Fibroblast of skin of right biceps (primary cell): ENCODE measurements around the gene RAB6D.
A peak's percentile ranks its signal among the peaks of the same experiment; 100 is the strongest.
"Not testable (repeated sequence)": the region's sequence is repeated elsewhere in the genome, so short reads cannot be mapped to it uniquely, and the experiment has no call there.

ENCODE experiments used
- DNase-seq: peaks from one replicate; pipeline ENCODE4 v3.0.0-alpha.2; 2013

The RAB6D gene

DNA sequence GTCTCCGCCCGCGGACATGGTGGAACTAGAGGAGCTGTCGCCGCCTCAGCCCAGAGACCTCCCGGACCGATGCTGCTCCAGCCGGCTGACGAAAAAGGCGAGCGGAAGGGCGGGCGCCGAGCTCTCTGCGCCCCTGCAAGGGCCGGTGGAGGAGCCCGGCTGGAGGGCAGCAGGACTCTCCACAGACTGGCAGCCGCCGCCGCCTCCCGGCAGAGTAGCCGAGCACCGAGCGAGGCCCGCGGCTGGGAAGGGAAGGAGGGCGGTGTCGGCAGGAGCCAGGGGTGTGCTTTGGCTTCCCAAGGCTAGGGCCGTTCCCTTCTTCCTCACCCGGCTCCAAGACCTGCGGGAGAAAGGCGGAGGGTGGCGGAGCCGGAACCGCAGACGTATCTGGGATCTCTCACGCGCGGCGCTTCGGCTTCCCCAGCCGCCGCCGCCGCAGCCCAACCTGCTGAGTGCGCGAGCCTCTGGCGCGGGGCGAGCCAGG is at the start of gene RAB6D:
RAB6D (minus strand) TSS at position 466 of the 484 bp plus-strand sequence; CDS start at position 18, 448 bp downstream.
- DNase-seq, result not testable (repeated sequence)

DNA sequence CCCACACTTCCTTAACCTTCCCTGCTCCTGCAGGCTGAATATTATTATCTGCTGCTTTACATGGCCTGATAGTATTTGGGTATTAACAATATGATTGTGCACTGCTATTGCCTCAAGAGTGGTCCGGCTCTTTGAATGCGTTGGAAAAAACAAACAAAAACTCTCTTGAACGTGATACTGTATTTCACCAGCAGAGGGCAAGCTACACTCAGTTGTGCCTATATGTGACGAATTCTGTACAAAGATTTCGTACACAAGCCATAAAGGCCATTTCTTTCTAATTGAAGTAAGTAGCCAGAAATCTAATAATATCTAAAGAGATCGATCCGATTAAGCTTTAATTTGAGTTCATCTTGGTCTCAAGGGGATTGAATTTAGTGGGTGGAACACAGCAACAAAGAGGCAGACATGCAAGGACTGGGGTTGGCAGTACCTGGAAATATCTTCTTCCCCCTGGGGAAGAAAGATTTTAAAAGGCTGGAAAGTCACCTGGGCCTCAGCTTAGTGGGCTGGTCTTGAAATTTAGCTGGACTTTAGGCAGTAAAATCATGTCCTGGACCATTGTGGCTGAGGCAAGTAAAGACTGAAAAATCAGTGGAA is 49.3 kb upstream of the RAB6D start:
- DNase-seq, result peak; percentile 49

DNA sequence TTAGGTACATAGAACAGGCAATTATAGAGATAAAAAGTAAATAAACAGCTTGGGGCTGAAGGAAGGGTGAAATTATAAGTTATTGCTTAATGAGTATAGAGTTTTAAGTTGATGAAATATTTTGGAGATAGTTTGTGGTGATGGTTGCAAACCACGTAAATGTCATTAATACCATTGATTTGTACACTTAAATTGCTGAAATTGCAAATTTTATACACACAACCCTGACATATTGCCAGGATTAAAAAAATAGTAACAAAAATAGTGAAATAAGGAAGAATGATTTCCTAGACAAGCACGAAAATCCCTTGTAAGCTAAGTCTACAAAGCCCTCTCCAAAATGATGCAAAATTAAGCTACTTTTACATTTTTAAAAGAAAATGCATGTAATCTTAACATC is 46.2 kb upstream of the RAB6D start:
- no peak for DNase-seq

DNA sequence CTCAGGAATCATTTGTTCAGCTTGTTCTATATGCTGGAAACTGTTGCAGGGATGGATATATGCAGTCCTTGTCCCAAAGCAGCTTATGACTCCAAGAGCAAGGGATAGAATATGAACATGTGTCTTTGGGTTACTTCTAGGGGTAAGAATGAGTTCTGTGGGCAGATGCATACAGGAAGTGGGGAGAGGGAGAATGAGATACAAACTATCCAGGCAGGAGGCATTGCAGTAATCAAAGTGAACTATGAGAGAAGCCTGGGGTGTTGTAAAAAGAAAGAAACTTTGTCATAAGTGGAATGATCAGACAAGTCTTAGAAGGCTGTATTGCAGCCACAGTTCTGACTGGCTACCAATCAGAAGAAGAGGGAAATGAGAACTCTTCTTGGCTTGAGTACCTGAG is 44.8 kb upstream of the RAB6D start:
- DNase-seq, result no peak

DNA sequence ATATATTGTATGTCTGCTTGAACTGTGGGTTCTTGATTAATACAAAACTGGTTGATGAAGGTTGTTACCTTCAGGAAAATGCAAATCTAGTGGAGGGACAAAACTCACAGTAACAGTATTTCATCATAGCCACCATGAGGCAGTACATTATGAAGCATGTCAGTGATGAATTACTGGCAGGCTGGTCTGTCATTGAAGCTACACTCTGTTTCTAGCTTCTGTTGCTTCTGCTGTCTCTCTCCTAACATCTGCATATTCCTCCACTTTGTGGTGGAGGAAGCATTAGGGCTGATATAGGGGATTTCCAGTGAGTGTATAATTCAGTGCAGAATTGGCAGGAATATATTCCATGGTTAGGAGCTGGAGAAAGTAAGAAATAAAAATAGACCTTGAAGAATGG is 44.2 kb upstream of the RAB6D start:
- DNase-seq, result no peak

DNA sequence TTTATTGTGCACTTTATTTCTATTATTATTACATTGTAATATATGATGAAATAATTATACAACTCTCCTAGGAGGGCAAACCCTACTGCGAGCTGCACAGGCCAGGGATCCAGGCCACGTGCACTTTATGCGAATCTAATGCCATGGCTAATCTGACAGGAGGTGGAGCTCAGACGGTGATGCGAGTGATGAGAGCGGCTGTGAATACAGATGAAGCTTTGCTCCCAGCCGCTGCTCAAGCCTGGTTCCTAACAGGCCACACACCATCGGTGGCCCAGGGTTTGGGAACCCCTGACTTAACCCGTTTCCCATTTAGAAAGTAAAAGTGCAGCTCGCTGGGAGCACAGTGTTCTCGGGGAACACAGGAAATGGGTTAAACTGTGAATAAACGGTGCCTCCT is 40.8 kb upstream of the RAB6D start:
- DNase-seq, result no peak

DNA sequence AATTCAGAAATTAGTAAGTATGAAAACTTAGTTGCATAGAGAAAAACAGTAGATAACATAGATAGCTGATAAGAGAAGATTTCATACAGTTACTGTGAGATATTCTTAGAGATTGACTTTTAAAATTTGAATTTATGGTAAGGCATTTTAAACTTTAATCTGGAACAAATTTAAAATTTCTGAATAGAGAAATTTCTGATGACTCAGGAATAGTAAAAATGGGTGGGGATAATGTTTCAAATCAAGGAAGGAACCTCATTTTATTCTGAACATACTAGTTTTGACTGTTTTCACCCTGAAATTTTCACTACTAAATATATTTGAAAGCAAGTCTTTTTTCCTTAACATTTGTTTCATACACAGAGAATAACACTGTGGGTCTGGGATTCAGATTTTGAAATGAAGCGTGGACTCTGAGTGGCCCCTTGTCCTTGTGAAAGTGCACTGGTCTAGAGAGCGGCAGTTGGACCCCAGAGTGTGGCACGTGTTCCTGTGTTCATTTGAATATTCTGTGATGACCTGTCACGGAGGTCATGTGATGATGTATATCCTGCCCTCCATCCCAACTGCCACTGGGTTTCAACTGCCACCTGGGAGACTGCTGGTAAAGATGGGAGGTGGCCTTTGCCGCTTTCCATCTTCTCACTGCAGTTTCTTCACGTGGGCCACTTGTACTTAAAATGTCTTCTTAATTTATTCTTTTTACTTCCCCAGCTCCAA is 38.5 kb upstream of the RAB6D start:
- DNase-seq, result no peak

DNA sequence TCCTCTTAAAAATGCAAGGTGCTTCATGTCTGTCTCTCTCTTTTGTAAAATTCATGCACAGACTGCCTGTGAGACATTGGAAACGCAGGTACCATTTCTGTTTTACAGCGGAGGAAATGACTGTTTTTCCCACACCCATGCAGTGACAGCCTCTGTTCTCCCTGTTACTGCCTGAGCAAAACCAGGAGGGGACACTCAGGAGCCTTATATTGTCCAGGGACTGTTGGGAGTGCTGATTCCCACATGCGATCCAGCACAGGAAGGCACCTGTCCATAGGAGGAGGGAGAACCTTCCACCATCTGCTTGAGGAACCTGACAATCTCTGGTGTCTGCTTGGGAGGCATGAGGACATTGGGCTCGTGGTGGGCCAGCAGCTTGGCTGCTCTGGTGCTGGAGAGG is 36.9 kb upstream of the RAB6D start:
- no peak for DNase-seq

DNA sequence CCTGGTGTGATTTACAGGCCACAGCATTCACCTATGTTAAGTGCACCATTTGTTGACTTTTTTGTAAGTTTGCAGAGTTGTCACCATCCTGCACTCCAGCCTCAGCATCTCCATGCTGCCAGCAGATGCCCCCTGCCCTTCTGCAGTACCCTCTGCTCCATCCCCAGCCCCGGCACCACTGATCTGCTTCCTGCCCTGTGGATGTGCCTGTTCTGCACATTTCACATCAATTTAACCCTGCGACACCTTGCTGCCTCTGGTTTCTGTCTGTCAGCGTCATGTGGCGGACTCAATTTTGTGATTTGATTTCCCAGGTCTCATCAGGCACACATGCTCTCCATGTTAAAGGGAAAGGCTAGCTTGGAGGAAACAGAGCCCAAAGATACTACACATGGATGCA is 36.5 kb upstream of the RAB6D start:
- not testable (repeated sequence) for DNase-seq

DNA sequence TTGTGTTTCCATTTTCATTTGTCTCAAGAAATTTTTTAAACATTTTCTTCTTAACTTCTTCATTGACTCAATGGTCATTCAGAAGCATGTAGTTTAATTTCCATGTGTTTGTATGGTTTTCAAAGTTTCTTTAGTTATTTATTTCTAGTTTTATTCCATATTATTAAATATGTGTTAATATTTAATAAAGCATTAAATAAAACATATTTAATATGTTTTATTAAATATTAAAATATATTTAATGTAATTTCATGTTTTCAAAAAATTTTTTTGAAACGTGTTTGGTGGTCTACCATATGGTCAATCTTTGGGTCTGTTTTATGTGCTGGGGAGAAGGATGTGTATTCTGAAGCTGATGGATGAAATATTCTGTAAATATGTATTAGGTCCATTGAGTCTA is 32.2 kb upstream of the RAB6D start:
- not testable (repeated sequence) for DNase-seq

DNA sequence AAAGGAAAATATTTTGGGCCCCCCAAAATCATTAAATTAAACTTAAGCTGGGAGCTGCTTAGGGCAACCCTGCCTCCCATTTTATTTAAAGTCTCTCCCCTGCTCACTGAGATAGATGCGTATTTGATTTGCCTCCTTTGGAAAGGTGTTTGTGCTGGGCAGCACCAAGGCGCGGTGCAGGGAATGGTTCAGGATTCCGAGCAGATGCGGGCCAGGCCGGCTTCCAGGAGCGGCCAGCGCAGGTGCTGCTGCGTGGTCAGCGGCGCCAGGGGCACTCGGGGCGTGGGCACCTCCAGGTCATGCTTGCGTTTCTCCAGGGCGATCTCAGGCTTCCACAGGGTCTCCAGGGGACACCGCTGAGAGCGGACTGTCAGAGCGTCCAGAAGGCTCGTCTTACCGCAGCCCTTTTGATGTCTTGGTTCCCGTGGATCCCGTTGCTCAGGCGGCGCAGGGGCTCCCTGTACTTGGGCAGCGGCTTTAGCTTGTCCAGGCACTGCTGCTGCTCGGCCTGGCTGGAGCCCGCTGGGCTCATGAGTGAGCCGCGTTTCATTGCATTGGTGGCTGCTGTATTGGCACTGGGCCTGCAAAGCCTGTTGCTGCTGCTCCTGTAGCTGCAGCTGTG is 31.2 kb upstream of the RAB6D start:
- not testable (repeated sequence) for DNase-seq

DNA sequence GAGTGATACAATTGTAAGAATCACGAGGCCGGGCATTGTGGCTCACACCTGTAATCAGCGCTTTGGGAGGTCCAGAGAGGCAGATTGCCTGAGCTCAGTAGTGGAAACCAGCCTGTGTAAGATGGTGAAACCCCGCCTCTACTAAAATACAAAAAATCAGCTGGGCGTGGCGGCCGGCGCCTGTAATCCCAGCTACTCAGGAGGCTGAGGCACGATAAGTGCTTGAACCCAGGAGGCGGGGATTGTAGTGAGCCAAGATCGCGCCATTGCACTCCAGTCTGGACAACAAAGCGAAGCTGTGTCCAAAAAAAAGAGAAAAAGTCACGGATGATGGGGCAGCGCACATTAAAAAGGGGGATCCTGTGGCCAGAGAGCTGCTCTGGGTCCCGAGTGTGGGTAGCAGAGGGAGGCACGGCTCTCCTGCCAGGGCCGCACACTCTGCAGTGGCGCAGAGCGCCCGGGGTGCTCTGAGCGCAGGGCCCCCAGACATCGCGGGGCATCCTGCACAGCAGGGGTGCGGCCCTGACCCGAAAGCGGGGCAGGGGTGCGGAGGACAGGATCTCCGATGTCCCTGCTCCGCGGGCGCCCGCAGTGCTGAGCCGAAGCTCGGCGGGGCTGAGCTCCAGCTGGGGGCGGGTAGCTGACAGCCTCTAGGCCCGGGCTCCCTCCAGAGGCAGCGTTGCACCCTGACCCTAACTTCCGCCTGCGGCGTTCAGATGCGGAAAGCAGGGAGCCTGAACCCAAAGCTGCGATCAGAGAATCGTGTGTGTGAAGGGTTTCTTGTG is 30.4 kb upstream of the RAB6D start:
- DNase-seq, result peak; percentile 17

DNA sequence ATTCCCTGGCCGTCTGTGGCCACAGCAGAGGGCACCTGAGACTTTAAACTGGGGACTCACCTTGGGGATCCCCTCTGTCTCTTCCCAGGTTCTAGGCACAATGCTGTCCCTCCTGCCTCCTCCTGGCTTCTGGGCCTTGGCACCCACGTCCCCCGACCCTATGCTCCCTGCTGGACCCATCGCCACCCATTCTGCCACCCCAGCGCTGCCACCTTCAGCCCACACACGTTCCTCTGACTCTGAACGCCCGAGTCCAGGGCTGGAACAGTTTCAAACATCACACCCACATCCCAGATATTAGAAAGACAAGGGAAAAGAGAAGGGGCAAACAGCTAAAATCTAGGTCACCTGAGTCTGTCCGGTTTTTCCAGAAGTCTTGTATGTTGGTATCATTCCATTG is 28.0 kb upstream of the RAB6D start:
- not testable (repeated sequence) for DNase-seq

DNA sequence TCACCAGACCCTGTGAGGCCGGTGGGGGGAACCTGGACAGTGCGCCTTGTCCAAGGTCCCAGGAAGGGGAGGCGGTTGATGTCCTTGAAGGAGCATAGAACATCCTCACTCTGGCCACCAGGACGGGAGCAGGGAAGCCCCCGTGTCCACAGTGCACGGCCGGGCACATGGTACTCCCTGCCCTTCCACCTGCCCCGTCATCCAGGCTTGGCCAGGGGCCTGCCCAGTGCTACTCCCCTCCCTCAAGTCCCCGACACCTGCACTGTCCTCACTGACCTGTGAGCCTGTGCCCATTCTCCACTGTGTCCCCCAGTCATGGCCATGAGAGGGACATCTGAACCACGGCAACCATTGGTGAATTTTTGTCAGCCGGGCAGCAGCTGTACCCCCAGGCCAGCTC is 27.5 kb upstream of the RAB6D start:
- not testable (repeated sequence) for DNase-seq

DNA sequence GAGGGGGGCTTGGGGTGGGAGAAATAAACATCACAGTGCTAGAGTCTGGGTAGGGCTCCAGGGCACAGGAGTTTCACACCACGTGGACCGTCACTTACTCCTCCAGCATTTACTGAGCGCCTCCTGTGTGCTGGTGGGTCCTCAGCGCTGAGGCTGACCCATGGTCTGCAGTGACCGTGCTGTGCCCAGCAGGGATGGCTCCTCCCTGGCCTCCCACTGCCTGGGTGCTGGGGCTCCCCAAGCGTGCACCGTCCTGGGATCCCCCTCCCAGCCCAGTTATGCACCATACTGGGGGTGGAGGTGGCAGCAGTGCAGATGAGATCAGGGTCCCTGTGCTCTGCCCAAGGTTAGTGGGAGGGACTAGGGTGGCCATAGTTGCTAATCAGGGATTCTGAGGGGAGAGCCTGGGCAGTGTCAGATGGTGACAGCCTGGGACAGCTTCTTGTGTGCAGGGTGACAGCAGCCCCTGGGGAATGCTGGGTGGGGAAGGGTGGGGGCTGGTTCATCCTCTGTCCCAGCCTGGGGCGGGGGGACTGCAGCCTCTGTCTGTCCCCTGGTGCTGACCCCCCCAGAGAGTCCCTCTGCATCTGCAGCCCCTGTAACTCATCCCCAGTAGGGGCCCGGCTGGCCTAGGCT is 26.6 kb upstream of the RAB6D start:
- DNase-seq, result not testable (repeated sequence)

DNA sequence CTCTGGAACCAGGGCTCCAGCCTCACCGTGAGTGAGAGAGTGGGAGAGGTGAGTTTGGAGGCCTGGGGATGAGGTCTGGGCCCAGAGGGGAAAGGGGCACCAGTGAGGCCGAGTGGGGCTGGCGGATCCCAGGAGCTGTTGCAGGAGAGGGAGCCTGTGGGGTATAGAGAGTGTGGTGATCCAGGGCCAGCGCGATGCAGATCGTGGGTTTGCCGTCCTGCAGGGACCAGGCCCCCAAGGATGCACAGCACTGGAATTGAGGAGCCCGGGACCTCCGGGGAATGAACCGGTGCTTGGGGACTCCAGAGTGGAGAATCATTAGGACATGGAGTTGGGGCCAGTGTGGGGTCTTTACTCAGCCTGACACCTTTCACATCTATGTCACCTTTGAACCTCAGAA is 25.7 kb upstream of the RAB6D start:
- DNase-seq, result no peak

DNA sequence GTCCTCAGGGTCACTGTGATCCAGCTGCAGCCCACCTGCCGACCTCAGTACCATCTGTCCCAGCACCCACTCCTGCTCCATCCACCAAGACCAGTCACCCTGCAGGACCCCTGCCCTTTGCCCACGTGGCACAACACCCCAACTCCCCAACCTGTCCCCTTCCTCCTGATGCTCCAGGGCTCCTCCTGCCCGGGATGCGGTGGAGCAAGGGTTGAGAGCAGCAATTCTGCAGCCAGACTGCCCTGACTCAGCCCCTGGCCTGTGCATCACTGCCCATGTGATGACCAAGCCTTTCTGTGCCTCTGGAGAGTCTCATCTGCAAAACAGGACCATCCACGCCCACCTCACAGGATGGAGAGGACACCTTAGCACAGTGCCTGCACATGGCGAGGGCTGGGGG is 24.9 kb upstream of the RAB6D start:
- not testable (repeated sequence) for DNase-seq

DNA sequence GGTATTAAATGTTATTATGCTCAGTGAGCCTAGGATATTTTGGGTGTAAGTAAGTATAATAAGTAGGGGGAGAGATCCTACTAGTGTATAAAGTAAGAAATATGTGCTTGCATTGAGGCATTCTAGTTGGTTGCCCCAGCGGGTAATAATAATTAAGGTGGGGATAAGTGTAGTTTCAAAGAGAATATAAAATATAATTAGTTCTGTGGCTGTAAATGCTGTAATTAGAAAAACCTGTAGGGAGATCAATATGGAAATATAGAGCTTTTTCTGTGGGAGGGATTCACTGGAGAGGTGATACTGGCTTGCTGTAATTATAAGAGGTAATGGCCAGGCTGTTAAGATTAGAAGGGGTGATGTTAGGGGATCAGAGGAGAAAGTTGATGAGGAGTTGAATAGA is 9.1 kb upstream of the RAB6D start:
- not testable (repeated sequence) for DNase-seq

DNA sequence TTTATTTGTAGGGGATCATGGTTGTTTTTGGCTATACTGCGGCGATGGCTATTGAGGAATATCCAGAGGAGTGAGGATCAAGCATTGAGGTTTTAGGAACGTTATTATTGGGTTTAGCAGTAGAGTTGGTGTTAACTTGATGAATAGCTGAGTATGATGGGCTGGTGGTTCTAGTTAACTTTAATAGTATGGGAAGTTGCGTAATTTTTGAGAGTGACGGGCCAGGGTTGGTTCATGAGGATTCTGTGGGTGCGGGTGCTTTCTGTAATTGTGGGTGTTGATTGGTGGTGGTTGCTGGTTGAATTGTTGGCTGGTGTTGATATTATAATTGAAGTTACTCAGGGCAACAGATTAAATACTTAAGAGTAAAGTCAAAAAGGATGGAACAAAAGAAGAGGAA is 6.0 kb upstream of the RAB6D start:
- no peak for DNase-seq

DNA sequence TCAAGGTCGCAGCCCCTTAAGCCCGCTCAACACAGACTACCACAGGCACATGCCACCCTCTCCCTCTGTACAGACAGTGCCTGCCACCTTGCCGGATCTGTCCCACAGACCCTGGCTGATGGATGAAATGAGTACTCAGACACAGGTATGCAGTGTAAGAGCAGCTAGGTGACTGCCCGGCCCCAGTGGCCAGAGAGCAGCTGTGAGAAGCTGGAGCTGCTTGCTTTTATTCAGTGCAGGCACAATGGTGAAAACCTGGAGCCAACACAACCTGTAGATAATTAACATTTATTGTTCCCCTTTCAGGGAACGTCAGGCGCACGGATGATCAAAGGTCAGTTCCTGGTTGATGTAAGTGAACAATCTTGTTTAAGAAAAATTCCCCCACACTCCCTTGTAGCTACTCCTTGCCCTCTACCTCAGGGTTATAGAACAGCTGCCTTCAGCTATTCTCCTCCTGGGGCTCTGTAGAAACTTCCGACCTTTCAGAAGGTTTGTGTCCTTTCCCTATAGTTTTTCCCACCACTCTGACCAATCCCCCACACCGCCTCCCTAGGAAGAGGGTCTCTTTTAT is 4.6 kb upstream of the RAB6D start:
- DNase-seq, result not testable (repeated sequence)

DNA sequence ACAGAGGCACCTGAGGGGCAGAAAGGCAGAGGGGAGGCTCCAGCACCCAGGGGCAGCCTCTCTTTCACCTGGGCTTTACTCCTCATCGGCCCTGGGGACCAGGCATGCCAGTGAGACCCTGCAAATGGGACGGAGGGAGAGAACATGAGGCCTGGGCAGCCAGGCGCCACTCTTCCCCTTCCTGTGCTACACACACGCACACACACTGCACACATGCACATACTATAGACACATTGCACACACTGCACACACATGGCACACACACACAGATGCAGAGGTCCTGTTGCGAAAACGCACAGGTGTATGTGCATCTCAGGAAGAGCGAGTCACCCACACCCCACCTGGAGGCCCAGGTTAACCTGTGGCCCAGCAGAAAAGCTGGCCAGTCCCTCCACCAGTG is 3.4 kb upstream of the RAB6D start:
- DNase-seq, result no peak

DNA sequence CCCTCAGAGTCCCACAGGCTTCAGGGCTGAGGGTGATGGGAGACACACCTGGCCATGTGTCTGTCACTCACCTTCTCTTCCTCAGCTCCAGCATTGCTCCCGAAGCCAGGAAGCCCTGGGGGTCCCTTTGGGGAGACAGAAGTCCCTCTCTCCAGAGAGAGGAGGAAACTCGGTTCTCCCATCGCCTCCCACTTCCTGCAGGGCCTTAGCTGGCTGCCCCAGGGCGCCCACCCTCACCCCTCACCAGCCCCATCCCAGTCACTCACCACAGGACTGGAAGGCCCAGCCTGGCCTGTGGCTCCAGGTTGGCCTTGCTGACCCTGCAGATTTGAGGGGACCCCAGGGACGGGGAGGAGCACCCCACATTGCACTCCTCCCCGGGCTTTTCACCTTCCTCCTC is 2.7 kb upstream of the RAB6D start:
- no peak for DNase-seq

DNA sequence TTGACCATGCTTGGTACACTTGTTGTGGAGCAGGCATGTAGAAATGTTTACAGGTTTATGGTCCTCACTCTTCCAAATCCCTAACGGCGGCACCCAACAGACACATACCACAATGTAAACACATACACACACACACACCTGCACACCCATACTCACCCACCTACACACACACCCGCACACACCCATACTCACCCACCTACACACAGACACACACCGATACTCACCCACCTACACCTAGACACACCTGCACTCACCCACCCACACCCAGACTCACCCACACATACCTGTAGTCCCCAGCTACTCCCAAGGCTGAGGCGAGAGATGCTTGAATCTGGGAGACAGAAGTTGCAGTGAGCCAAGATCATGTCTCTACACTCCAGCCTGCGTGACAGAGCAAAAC is 1.5 kb upstream of the RAB6D start:
- DNase-seq, result no peak
